Activated CD8-positive, alpha-beta memory T cell treated with anti-CD3 and anti-CD28 coated beads, Interleukin-2, amount 50 U/mL, for 48 hours (primary cell): ENCODE results near the gene XCR1.
"Not testable (repeated sequence)": the region's sequence is repeated elsewhere in the genome, so short reads cannot be mapped to it uniquely, and the experiment has no call there.

Experiments
- DNase-seq: peaks from one replicate; pipeline ENCODE4 v3.0.0-alpha.2; 2020

XCR1 gene

GRCh38 chr3:46001178-46001577 lies 26.1 kb downstream of the XCR1 start:
- DNase-seq = no peak

- no peak for DNase-seq
These were observed 29.3 kb downstream of the XCR1 start for GRCh38 chr3:45997942-45998341.

GRCh38 chr3:45997499-45997898 lies 29.8 kb downstream of the XCR1 start:
- not testable (repeated sequence) for DNase-seq

GRCh38 chr3:45995236-45996192 lies 31.8 kb downstream of the XCR1 start, which contains the start of gene FYCO1:
FYCO1 (minus strand) TSS chr3:45995824; CDS start chr3:45984910, 10,914 bp downstream.
- DNase-seq = peak; percentile 92

GRCh38 chr3:45994419-45995235 lies 32.7 kb downstream of the XCR1 start:
- DNase-seq = peak; percentile 72

- DNase-seq = no peak
These were observed 33.8 kb downstream of the XCR1 start for GRCh38 chr3:45993421-45994027.

GRCh38 chr3:45992821-45993221 lies 34.5 kb downstream of the XCR1 start:
- no peak for DNase-seq

GRCh38 chr3:45992133-45992729 lies 35.1 kb downstream of the XCR1 start:
- DNase-seq = no peak

GRCh38 chr3:45991341-45991740 lies 35.9 kb downstream of the XCR1 start:
- no peak for DNase-seq

GRCh38 chr3:45990181-45990580 lies 37.1 kb downstream of the XCR1 start:
- no peak for DNase-seq

- DNase-seq = no peak
These were observed 38.5 kb downstream of the XCR1 start for GRCh38 chr3:45988804-45989203.

- no peak for DNase-seq
These were observed 38.9 kb downstream of the XCR1 start for GRCh38 chr3:45988362-45988761.

- no peak for DNase-seq
These were observed 39.7 kb downstream of the XCR1 start for GRCh38 chr3:45987368-45988291.

- no peak for DNase-seq
These were observed 40.8 kb downstream of the XCR1 start for GRCh38 chr3:45986303-45986982.

GRCh38 chr3:45985532-45986302 lies 41.6 kb downstream of the XCR1 start:
- DNase-seq = no peak

GRCh38 chr3:45984331-45985312 lies 42.7 kb downstream of the XCR1 start:
- DNase-seq = no peak

GRCh38 chr3:45983770-45984169 lies 43.5 kb downstream of the XCR1 start:
- DNase-seq = no peak

- DNase-seq = no peak
These were observed 45.8 kb downstream of the XCR1 start for GRCh38 chr3:45981346-45982074.
